PC-9 (cell line): ENCODE data around the gene SDK1.

ENCODE experiments used
- CTCF ChIP-seq: fragments of 200-600 bp; sonication (generic); conservative IDR thresholded peaks from 2 replicates; pipeline ENCODE4 v1.6.1; 2017; ENCODE audit warnings: mixed run types, antibody characterized with exemption, mild to moderate bottlenecking, moderate library complexity
- EZH2 ChIP-seq: fragments of 200-600 bp; sonication (generic); IDR thresholded peaks from 2 replicates; pipeline ENCODE4 v1.8.0; 2017; ENCODE audit warnings: antibody characterized with exemption, low read depth

- TF ChIP-seq CTCF (no peak), EZH2 (no peak)
These were observed 973 bp downstream of the SDK1 start for GRCh38 chr7:3301831-3302618.
